GM15510 (cell line): Measurements from ENCODE around the gene GAB1.

Source experiments
- POLR2A ChIP-seq: IDR thresholded peaks from 3 replicates; pipeline ENCODE4 v1.6.1; 2011; ENCODE audit warnings: borderline replicate concordance; ENCODE audit not compliant: insufficient read length; ENCODE audit errors: extremely low read depth

GAB1 gene

DNA sequence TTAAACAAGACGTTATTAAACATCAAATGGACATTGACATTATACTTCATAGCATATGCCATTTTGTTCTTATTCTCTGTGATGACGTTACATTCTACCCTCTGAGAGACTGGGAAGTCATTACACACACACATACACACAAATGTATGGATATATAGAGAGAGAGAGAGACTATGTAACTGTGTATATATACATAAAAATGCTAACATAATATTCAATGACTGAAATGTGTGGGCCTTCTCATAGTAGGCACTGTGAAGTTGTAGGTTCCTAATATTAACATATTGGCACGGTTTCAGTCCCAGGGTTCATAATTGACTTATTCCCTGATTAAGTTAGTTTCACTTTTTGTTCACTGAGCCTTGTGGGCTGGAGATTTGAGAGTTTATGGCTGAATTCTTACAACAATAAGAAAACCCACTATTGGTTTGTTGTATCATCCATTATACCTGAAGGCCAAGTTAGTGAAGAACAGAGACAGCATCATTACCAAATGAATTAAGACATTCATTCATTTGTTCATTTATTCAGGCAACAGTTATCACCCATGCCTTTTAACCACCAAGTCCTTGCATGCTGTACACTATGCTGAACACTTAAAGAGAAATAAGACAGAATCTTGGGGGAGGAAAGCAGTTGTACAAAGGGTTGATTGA, 68.5 kb downstream of the GAB1 start:
- TF ChIP-seq POLR2A = no peak

GRCh38 chr4:143406523-143406922, 69.8 kb downstream of the GAB1 start:
- no peak for TF ChIP-seq POLR2A

DNA sequence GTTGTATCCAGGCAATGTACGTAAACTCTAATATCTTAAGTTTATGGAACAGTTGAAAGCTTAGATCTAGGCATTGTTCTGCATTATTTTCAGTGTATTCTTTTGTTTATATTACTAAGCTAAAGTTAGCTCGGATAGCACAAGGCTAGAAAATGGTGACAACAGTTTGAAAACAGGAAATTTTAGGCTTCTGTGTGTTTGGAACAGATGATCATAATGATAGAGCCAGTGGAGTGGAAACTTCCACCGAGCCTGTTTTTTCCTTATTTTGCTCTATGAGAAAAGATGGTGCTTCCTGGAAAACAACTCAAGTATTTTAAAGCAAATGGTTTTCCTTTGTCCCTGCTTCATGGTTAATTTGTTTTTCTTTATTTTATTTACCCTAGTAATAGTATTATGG, 70.8 kb downstream of the GAB1 start:
- no peak for TF ChIP-seq POLR2A

GRCh38 chr4:143407888-143408287, 71.2 kb downstream of the GAB1 start:
- no peak for TF ChIP-seq POLR2A

GRCh38 chr4:143410015-143410414, 73.3 kb downstream of the GAB1 start:
- TF ChIP-seq POLR2A = no peak

GRCh38 chr4:143411527-143412419, 75.1 kb downstream of the GAB1 start:
- no peak for TF ChIP-seq POLR2A

GRCh38 chr4:143412420-143412758, 75.7 kb downstream of the GAB1 start:
- TF ChIP-seq POLR2A = no peak

DNA sequence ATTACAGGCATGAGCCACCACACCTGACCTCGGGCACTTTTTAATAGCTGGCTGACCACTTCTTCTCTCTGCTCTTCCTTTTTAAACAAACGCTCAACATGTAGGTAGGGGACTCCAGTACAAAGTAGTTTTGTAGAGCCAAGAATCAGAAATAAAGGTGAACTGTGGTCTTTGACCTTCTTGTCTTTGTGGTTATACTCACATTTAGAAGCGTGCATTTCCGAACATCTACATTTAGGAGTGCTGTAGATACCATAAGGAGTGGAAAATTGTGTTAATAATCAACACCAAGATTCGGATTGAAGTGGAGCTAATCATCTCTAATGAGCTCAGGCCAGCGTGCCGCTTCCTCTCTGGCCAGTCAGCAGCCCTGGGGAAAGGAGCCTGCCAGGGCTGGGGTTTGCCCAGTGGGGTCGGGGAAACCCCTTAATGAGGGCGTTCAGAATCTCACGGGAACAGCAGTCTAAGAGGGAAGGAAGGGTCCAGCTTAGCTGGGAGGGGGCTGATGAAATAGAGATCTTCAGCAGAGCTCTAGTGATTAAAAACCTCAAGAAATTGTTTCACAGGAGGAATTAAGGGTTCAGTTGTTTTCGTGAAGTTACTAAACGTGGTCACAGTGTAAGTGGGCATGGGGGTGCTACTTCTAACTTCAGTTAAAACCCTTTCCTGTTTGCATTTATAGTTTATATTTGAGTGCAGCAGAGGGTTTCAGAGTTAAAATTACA, 81.2 kb downstream of the GAB1 start:
- TF ChIP-seq POLR2A = no peak

DNA sequence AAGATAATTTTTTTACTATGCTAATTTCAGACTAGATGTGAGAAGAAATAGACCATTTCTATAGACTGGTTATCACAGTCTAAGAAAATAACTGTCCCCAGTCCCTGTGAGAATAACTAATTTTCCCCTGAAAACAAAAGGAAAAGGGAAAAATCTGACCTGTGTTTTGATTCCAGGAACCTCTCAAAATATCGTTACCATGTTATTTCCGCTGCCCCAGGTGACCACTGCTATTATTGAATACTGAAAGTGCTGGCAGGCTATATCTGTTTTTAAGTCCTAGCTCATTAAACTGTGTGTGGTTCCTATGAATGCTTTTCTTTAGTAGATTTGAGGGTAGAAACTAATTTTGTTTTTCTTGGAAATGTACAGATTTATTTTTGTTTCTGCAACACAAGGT, 83.6 kb downstream of the GAB1 start:
- TF ChIP-seq POLR2A = no peak

GRCh38 chr4:143421609-143422008, 84.9 kb downstream of the GAB1 start:
- TF ChIP-seq POLR2A = no peak

- TF ChIP-seq POLR2A = no peak
Measured at GRCh38 chr4:143424276-143424675, 87.6 kb downstream of the GAB1 start.

DNA sequence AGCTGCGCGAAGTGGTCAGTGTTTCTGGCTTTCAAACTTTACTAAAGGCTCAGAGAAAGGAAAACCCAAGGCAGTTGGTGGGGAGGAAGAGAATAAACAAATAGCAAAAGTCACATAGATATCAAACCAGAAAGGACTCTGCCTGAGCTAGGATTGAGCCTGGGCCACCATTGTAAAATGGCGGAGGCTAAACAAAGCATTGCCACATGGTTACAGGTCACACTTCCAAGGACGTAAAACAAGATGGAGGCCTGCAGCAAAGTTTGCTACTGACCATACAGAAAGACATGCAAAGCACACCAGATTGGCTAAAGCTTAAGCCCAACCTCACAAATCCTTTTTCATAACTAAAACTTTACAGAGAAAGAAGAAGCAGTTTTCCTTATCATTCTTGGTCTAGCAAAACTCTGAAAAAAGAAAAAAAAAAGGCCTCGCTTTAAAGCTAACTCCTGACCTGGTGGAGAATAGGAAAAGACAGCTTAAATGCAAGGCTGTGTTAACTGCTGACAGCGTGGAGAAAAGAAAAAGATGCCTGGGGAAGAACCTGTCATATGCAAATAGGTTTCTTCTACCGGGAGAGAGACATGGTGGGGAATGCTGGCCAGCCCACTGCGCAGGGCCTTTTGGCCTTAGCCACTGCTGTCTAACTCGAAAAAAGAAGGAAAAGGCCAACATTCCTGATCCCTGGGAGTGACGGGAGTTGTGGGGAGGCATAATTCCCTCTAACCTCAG, 95.0 kb downstream of the GAB1 start:
- no peak for TF ChIP-seq POLR2A

DNA sequence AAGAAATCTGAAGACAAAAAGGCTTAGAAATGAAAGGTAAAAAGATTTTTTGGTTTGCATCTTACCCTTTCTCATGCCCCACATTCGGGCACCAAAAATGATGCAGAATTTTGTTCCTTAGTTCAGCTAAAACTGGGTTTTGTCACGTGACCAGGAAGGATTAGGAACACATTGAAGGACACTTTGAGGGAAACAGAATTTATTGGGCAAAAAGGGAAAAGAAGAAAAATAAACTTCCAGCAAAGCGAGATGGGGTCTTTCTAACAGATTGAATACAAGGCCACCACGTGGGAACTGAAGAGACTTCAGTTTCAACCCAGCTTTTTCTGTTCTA, 95.5 kb downstream of the GAB1 start:
- TF ChIP-seq POLR2A = no peak

DNA sequence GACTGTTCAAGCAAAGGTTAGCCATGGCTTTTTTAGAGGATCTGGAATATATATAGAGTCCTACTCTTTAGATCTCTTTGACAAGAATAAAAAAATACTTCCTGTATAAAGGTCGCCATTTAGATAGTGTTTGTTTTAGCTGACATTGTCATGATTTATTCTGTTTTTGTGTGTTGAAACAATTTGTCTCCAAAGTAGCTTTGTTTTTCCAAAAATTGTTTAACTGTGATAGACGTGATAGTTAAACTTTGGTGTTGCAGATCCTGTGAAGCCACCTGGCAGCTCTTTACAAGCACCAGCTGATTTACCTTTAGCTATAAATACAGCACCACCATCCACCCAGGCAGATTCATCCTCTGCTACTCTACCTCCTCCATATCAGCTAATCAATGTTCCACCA, 96.6 kb downstream of the GAB1 start:
- no peak for TF ChIP-seq POLR2A

GRCh38 chr4:143435955-143436354, 99.3 kb downstream of the GAB1 start:
- no peak for TF ChIP-seq POLR2A
